ENCODE measurements around the gene FUBP1. TPM values are rescaled to one million over a fixed set of nuclear protein-coding genes. Genes with fewer than 3 reads are reported as not detected.
"Not testable (repeated sequence)": the region's sequence is repeated elsewhere in the genome, so short reads cannot be mapped to it uniquely, and the experiment has no call there.

The FUBP1 gene, protein sequence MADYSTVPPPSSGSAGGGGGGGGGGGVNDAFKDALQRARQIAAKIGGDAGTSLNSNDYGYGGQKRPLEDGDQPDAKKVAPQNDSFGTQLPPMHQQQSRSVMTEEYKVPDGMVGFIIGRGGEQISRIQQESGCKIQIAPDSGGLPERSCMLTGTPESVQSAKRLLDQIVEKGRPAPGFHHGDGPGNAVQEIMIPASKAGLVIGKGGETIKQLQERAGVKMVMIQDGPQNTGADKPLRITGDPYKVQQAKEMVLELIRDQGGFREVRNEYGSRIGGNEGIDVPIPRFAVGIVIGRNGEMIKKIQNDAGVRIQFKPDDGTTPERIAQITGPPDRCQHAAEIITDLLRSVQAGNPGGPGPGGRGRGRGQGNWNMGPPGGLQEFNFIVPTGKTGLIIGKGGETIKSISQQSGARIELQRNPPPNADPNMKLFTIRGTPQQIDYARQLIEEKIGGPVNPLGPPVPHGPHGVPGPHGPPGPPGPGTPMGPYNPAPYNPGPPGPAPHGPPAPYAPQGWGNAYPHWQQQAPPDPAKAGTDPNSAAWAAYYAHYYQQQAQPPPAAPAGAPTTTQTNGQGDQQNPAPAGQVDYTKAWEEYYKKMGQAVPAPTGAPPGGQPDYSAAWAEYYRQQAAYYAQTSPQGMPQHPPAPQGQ
- total RNA-seq, result 318 and 328 TPM in 2 replicates
- long read RNA-seq, transcript FUBP1-203 (20 exons, 2,378 nt), result major isoform, 84 of 413 reads
- long read RNA-seq, partial matches to known transcripts, result 91 of 413 reads
- long read RNA-seq, other reads (novel, unspliced or antisense), result 238 of 413 reads

DNA sequence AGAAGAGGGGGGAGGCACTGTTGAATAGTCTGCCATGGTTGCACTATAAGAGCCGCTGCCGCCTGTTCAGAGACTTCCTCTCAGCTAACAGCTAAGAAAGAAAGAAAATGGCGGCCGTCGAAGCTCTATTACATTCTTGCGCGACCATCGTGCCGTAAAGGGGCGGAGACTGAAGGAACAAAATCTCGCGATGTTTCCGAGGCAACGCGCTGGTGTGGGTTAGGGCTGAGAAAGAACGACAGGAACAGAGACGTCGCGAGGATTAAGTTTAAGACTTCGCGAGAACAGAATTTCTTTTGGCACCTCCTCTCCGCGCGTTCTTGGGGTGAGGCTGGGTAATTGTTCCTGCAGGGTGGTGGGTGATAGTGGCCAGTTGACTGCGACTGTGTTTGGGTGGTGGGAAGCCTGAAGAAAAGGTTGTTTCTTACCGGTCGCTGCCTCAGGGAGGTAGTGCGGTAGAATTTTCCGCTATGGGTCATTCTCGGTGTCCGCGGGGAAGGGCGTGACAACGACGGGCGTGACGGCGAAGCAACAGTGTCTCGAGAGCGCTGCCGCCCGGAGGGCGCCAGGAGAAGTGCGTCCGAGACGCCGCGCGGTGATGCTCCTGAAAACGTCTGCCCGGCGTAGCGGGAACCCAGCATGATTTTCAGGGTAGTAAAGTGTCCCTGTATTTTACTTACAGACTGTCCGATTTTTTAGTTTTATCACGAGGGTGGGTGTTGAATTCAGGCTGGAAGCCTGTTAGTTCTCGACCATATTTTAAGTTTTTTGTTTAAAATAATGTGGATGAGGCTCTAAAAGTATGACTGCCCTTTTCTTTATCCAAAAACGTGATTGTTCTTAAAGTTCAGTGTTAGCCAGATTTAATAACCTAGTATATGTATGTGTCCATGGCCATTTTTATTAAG, at the start of gene FUBP1:
TSS of gene FUBP1 (minus strand) at position 104 of the 908 bp plus-strand sequence. CDS start at position 36, 68 bp downstream.
- Mint-ChIP-seq H3K27me3 (ENCODE audit: low read depth) (no peaks in the 10 kb centered on the region), H3K36me3 (ENCODE audit: low read depth) (peaks cover 8% of the 10 kb centered on the region), H3K27ac (ENCODE audit: unreplicated experiment) (no peak within 1 kb of the TSS), H3K9me3 (no peaks in the 10 kb centered on the region), H3K4me3 (no peak within 1 kb of the TSS), H3K4me1 (peaks cover 44% of the 10 kb centered on the region)
- peak; percentile 94 for DNase-seq (ENCODE audit: low read depth, low spot score)
- TF ChIP-seq, protein P1, sequence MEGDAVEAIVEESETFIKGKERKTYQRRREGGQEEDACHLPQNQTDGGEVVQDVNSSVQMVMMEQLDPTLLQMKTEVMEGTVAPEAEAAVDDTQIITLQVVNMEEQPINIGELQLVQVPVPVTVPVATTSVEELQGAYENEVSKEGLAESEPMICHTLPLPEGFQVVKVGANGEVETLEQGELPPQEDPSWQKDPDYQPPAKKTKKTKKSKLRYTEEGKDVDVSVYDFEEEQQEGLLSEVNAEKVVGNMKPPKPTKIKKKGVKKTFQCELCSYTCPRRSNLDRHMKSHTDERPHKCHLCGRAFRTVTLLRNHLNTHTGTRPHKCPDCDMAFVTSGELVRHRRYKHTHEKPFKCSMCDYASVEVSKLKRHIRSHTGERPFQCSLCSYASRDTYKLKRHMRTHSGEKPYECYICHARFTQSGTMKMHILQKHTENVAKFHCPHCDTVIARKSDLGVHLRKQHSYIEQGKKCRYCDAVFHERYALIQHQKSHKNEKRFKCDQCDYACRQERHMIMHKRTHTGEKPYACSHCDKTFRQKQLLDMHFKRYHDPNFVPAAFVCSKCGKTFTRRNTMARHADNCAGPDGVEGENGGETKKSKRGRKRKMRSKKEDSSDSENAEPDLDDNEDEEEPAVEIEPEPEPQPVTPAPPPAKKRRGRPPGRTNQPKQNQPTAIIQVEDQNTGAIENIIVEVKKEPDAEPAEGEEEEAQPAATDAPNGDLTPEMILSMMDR (conservative IDR thresholded peaks at IDR 0.05), result peak; percentile 69

DNA sequence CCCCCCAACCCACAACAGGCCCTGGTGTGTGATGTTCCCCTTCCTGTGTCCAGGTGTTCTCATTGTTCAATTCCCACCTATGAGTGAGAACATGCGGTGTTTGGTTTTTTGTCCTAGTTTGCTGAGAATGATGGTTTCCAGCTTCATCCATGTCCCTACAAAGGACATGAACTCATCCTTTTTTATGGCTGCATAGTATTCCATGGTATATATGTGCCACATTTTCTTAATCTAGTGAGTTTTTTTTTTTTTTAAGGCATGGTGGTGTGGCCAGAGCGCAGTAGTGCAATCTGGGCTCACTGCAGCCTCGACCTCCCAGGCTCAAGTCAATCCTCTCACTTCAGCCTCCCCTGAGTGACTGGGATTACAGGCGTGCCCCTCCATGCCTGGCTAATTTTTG, 42.3 kb upstream of the FUBP1 start:
- not testable (repeated sequence) for H3K4me3 Mint-ChIP-seq; H3K27ac Mint-ChIP-seq (ENCODE audit: unreplicated experiment); H3K9me3 Mint-ChIP-seq; H3K4me1 Mint-ChIP-seq; H3K27me3 Mint-ChIP-seq (ENCODE audit: low read depth); DNase-seq (ENCODE audit: low read depth, low spot score); H3K36me3 Mint-ChIP-seq (ENCODE audit: low read depth)

DNA sequence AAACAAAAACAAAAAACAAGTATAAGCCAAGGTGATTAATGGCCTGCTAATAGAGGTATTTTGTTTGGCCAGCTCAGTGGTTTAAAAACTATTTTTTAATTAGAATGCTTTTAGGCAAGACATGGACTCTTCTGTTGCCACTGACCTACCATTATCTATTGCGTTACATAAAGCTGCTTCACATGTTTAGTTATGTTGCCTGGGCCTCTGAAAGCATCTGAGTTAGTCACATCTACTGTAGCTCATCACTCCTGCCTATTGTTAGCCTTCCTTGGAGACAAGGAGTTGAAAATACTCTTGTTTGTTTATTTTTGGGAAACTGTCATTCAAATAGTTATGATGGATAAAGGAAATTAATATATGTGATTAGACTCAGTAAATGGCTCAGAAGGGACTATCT, 40.2 kb upstream of the FUBP1 start:
- TF ChIP-seq, protein P1 (conservative IDR thresholded peaks at IDR 0.05), result no peak
- no peak overlapping the region for H3K4me3 Mint-ChIP-seq
- H3K27ac Mint-ChIP-seq (ENCODE audit: unreplicated experiment), result no peak overlapping the region
- H3K9me3 Mint-ChIP-seq, result no peaks in the 10 kb centered on the region
- no peaks in the 10 kb centered on the region for H3K27me3 Mint-ChIP-seq (ENCODE audit: low read depth)
- peaks cover 3% of the 10 kb centered on the region for H3K36me3 Mint-ChIP-seq (ENCODE audit: low read depth)
- no peak for DNase-seq (ENCODE audit: low read depth, low spot score)
- H3K4me1 Mint-ChIP-seq, result no peaks in the 10 kb centered on the region

DNA sequence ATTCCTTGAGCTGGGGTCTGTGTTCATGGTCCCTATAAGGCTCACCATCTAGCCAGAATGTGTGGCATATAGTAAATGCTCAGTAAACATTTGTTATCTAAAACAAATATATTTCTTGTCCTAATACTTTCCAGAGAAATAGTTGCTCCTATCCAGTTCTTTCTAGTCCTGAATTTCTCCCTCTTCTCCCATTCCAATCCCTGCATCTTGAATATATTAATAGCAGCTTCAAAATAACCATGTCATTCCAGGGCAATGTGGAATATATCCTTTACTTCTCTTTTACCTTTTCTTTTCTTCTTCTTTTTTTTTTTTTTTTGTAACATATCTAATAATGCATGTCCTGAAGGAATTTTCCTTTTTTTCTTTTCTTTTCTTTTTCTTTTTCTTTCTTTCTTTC, 36.3 kb upstream of the FUBP1 start:
- no peak overlapping the region for H3K27ac Mint-ChIP-seq (ENCODE audit: unreplicated experiment)

DNA sequence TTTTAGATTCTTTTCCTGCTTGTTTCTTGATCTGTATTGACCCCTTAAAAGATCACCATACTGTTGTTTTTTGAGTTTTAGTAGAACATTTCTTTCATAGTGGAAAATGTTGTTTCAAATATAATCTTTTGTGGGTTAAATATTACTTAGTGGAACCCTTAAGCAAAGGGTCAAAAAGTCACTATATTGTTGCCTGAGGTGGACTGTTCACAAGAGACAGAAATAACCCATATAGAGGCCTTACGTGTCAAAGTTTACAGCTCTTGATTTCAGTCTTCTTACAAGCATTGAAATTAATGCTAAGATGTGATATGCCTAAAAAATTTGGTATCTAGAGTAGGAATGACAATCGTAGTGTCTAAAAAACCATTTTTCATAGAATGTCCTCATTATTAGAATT, 32.2 kb upstream of the FUBP1 start:
- no peak for DNase-seq (ENCODE audit: low read depth, low spot score)
- Mint-ChIP-seq H3K4me1 (peaks cover 5% of the 10 kb centered on the region), H3K4me3 (no peak overlapping the region), H3K9me3 (no peaks in the 10 kb centered on the region), H3K27me3 (ENCODE audit: low read depth) (no peaks in the 10 kb centered on the region), H3K27ac (ENCODE audit: unreplicated experiment) (no peak overlapping the region), H3K36me3 (ENCODE audit: low read depth) (peaks cover 7% of the 10 kb centered on the region)
- TF ChIP-seq, protein P1 (conservative IDR thresholded peaks at IDR 0.05), result no peak

More for the DNA sequence above, 36.3 kb upstream of the FUBP1 start:
- TF ChIP-seq, protein P1 (conservative IDR thresholded peaks at IDR 0.05), result no peak
- Mint-ChIP-seq H3K4me1 (peaks cover 3% of the 10 kb centered on the region), H3K4me3 (no peak overlapping the region), H3K27me3 (ENCODE audit: low read depth) (no peaks in the 10 kb centered on the region), H3K36me3 (ENCODE audit: low read depth) (peaks cover 7% of the 10 kb centered on the region), H3K9me3 (no peaks in the 10 kb centered on the region)
- DNase-seq (ENCODE audit: low read depth, low spot score), result no peak

Measured in neural crest cell (in vitro differentiated cells).